Neural crest cell (in vitro differentiated cells): ENCODE measurements around the gene APBA1. TPM values are rescaled to one million over a fixed set of nuclear protein-coding genes. Genes with fewer than 3 reads are reported as not detected.
A peak's percentile ranks its signal among the peaks of the same experiment; 100 is the strongest.

Experiments
- DNase-seq: peaks from one replicate; pipeline ENCODE4 v3.0.0; 2021; ENCODE audit warnings: low read depth, mixed read lengths, low spot score
- H3K27ac Mint-ChIP-seq: one replicate; pipeline ENCODE4 v1.8.0; 2021; ENCODE audit warnings: mild to moderate bottlenecking, mixed read lengths; ENCODE audit not compliant: unreplicated experiment
- H3K27me3 Mint-ChIP-seq: 2 replicates; pipeline ENCODE4 v1.8.0; 2021; ENCODE audit warnings: low read depth, mild to moderate bottlenecking, mixed read lengths
- H3K36me3 Mint-ChIP-seq: 2 replicates; pipeline ENCODE4 v1.8.0; 2021; ENCODE audit warnings: low read depth, mild to moderate bottlenecking, mixed read lengths
- H3K4me1 Mint-ChIP-seq: 2 replicates; pipeline ENCODE4 v1.8.0; 2021; ENCODE audit warnings: mixed read lengths
- H3K4me3 Mint-ChIP-seq: one replicate; pipeline ENCODE4 v1.8.0; 2021; ENCODE audit warnings: mild to moderate bottlenecking, mixed read lengths
- H3K9me3 Mint-ChIP-seq: 2 replicates; pipeline ENCODE4 v1.8.0; 2021; ENCODE audit warnings: mixed read lengths
- CTCF ChIP-seq: fragments of 200-600 bp; sonication (generic); conservative IDR thresholded peaks from 2 replicates; pipeline ENCODE4 v1.5.0; 2021; ENCODE audit warnings: antibody characterized with exemption, mild to moderate bottlenecking
- total RNA-seq: library from RNA; stranded (reverse); gene quantifications from 2 replicates; pipeline ENCODE4 v1.2.1, GENCODE V29; 2021

Gene APBA1
- total RNA-seq, 1 donor from 2014 or later: 3.7 TPM

GRCh38 chr9:69433968-69434367 is 238.2 kb downstream of the APBA1 start:
- H3K27ac Mint-ChIP-seq: no peak overlapping the region
- H3K4me1 Mint-ChIP-seq: no peaks in the 10 kb centered on the region
- H3K4me3 Mint-ChIP-seq: no peak overlapping the region
- DNase-seq: no peak
- peaks cover 6% of the 10 kb centered on the region for H3K9me3 Mint-ChIP-seq
- TF ChIP-seq CTCF: no peak
- no peaks in the 10 kb centered on the region for H3K27me3 Mint-ChIP-seq
- H3K36me3 Mint-ChIP-seq: peaks cover 10% of the 10 kb centered on the region

GRCh38 chr9:69433392-69433791 is 238.8 kb downstream of the APBA1 start:
- DNase-seq: no peak
- H3K27me3 Mint-ChIP-seq: no peaks in the 10 kb centered on the region
- no peaks in the 10 kb centered on the region for H3K4me1 Mint-ChIP-seq
- TF ChIP-seq CTCF: no peak
- H3K9me3 Mint-ChIP-seq: peaks cover 6% of the 10 kb centered on the region
- peaks cover 10% of the 10 kb centered on the region for H3K36me3 Mint-ChIP-seq
- H3K27ac Mint-ChIP-seq: no peak overlapping the region
- no peak overlapping the region for H3K4me3 Mint-ChIP-seq

- TF ChIP-seq CTCF: no peak
- H3K27ac Mint-ChIP-seq: peak overlapping the region; percentile 92
- H3K9me3 Mint-ChIP-seq: peaks cover 6% of the 10 kb centered on the region
- H3K4me1 Mint-ChIP-seq: peaks cover 4% of the 10 kb centered on the region
- no peak for DNase-seq
- H3K36me3 Mint-ChIP-seq: peaks cover 10% of the 10 kb centered on the region
- no peak overlapping the region for H3K4me3 Mint-ChIP-seq
- no peaks in the 10 kb centered on the region for H3K27me3 Mint-ChIP-seq
Observed at GRCh38 chr9:69432623-69433022, 239.5 kb downstream of the APBA1 start.

- peaks cover 13% of the 10 kb centered on the region for H3K4me1 Mint-ChIP-seq
- H3K36me3 Mint-ChIP-seq: peaks cover 12% of the 10 kb centered on the region
- H3K9me3 Mint-ChIP-seq: peaks cover 6% of the 10 kb centered on the region
- H3K4me3 Mint-ChIP-seq: no peak overlapping the region
- no peak overlapping the region for H3K27ac Mint-ChIP-seq
- DNase-seq: no peak
- H3K27me3 Mint-ChIP-seq: no peaks in the 10 kb centered on the region
- TF ChIP-seq CTCF: no peak
Observed at GRCh38 chr9:69431777-69432176, 240.4 kb downstream of the APBA1 start.

- Mint-ChIP-seq H3K36me3 (peaks cover 12% of the 10 kb centered on the region), H3K27me3 (no peaks in the 10 kb centered on the region), H3K4me1 (peaks cover 17% of the 10 kb centered on the region), H3K4me3 (no peak overlapping the region), H3K9me3 (peaks cover 6% of the 10 kb centered on the region), H3K27ac (no peak overlapping the region)
- TF ChIP-seq CTCF: no peak
- no peak for DNase-seq
Observed at GRCh38 chr9:69431203-69431602, 241.0 kb downstream of the APBA1 start.

- TF ChIP-seq CTCF: no peak
- DNase-seq: no peak
- Mint-ChIP-seq H3K27ac (peak overlapping the region; percentile 61), H3K9me3 (peaks cover 10% of the 10 kb centered on the region), H3K4me1 (peaks cover 18% of the 10 kb centered on the region), H3K4me3 (no peak overlapping the region), H3K27me3 (no peaks in the 10 kb centered on the region), H3K36me3 (peaks cover 12% of the 10 kb centered on the region)
Observed at GRCh38 chr9:69430206-69430605, 242.0 kb downstream of the APBA1 start.
